NCI-H1105 (cell line): ENCODE data around the gene MIPOL1.
A peak's percentile ranks its signal among the peaks of the same experiment; 100 is the strongest.

ENCODE experiments used
- DNase-seq: peaks from one replicate; lab custom pipeline; 2025; lab: John Stamatoyannopoulos, UW

The MIPOL1 gene

DNA sequence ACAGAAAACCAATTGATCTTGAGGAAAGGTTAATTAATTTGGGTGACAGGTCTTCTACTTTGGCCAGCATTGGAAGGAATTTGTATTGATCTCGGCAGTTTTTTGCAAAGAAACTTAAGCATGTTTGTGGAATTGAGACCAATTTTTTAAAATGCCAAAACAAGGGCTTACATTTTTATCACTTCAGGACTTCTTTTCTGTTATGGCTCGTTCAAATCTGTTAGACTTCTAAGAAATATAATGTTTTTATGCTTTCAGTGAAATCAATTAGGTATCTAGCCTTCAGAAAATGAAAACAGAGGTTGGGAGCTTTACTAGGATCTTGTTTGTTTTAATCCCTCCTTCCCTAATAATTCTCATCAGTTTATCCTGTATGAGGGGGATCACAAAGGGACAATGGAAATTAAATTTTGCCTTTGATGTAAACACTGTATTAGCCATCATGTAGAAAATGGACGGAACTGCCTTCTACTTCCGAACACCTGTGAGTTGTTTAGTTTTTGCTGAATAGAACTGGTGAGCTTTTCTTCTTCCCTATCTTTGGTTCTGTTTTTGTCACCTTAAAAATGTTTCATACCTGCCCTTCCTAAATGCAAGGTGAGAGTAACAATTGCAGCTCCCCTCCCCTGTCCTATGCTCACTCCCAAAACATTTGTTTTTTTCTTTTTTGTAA is 389.5 kb downstream of the MIPOL1 start:
- no peak for DNase-seq

DNA sequence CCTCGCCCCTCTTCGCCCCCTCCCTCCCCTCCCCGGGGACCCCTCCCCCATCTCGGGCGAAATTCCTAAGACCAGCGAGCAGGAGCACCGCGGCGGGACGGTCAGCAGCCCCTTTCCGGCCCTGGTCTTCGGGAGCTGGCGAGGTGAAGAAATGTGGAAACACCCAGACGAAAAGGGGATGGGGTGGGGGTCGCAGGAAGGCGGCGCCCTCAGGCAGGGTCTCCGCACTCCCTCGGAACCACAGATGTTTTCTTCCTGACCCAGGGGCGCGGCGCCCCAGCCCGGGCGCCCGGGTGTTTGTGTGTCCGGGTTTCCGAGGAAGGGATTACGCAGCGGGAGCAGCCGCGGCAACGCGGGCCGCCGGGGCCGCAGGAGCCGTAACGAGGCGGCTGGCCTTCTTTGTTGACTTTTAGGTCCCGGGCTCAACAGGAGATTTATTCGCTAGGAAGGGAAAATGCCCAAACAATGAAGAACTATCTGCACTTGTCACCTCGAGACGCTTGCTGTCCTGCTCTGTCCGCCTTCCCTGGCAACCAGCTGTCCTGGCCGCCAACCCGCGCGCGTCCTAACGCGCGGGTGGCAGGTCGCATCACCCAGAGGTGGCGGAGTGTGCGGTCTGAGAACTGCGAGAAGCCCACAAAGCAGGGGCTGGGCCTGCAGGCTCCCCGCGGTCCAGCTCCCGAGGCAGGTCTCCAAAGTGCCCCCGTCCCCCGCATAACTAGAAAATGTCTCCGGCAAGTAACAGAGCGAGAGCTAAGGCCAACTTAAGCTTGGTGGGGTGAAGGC is 390.3 kb downstream of the MIPOL1 start:
- DNase-seq = no peak

GRCh38 chr14:37588667-37588955 is 390.9 kb downstream of the MIPOL1 start:
- DNase-seq = no peak

- DNase-seq = peak; percentile 59
Observed at GRCh38 chr14:37588956-37589714, 391.4 kb downstream of the MIPOL1 start.

DNA sequence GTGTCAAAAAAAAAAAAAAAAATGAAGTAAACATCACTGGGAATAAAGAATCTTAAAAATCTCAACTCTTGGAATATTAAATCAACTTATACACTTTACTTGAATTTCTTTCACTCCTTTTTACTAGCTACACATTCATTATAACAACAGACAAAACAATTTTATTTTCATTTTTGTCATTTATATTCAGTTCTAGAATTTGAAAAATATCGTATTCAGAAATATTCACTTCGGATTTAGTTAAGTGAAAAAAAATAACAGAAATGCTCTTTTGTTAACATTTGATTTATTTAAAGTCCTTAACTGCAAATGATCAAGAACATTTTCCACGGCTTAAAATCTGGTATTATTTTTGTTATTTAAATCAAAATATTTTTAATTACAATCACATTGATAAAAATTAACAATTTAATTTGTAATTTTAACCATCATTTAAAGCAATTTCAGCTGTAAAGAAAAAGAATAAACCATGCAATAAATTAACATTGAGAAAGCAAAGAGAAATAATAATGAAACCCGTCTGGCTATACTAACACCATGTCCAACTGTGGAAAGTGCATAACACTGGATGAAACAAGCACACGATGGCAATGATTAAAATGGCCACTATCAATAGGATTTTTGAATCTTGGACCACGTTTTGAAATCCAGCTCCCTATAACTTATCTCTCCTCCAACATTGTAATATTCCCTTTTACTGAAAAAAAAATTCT is 392.1 kb downstream of the MIPOL1 start:
- no peak for DNase-seq

GRCh38 chr14:37590428-37591139 is 392.8 kb downstream of the MIPOL1 start:
- no peak for DNase-seq

GRCh38 chr14:37591311-37591940 is 393.7 kb downstream of the MIPOL1 start:
- peak; percentile 49 for DNase-seq

DNA sequence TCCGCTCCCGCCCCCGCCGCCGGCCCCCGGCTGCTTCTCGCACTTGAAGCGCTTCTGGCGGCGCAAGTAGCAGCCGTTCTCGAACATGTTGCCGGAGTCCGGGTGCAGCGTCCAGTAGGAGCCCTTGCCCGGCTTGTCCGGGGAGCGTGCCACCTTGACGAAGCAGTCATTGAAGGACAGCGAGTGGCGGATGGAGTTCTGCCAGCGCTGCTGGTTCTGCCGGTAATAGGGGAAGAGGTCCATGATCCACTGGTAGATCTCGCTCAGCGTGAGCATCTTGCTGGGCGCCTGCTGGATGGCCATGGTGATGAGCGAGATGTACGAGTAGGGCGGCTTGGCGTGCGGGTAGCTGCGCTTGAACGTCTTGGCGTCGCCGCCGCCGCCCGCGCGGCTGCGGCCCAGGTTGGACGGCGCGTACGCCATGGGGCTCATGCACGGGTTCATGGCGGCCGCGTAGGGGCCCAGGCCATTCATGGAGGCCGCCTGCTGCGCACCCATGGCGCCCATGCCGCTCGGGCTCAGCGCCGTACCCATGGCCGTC is 394.3 kb downstream of the MIPOL1 start:
- DNase-seq = no peak

GRCh38 chr14:37592482-37593408 is 395.0 kb downstream of the MIPOL1 start:
- no peak for DNase-seq

GRCh38 chr14:37593511-37594237 is 395.9 kb downstream of the MIPOL1 start:
- no peak for DNase-seq

DNA sequence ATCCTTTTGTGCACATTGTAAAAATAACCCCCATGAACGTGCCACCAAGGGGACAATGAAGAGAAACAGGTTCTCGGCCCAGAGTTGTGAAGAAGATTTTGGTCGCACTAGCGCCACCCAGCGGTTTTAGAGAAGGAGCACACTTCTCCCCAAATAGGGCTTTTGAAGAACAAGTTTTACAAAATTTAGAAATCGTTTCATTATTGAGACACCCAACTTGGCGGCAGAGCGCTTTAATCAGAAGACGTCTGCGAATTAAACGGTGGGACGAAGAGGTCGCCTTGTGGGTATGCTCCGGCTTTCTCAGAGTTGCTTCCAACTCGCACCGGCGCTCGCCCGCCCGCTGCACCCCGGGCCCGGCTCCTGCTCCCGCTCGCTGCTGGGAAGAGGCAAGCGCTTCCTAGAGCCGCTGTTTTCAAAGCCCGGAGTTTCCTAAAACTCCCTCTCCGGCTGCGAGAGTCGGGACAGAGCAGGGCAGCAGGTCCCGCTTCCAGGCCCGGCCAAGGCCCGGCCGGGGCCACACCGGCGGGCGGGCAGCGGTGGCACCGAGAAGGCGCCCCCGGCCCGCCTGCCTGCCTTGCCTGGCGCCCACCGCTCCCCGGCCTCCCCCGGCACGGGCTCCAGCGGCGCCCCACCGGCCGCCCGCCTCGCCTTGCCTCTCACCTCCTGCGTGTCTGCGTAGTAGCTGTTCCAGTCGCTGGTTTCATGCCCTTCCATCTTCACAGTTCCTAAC is 396.7 kb downstream of the MIPOL1 start:
- DNase-seq = peak; percentile 91

DNA sequence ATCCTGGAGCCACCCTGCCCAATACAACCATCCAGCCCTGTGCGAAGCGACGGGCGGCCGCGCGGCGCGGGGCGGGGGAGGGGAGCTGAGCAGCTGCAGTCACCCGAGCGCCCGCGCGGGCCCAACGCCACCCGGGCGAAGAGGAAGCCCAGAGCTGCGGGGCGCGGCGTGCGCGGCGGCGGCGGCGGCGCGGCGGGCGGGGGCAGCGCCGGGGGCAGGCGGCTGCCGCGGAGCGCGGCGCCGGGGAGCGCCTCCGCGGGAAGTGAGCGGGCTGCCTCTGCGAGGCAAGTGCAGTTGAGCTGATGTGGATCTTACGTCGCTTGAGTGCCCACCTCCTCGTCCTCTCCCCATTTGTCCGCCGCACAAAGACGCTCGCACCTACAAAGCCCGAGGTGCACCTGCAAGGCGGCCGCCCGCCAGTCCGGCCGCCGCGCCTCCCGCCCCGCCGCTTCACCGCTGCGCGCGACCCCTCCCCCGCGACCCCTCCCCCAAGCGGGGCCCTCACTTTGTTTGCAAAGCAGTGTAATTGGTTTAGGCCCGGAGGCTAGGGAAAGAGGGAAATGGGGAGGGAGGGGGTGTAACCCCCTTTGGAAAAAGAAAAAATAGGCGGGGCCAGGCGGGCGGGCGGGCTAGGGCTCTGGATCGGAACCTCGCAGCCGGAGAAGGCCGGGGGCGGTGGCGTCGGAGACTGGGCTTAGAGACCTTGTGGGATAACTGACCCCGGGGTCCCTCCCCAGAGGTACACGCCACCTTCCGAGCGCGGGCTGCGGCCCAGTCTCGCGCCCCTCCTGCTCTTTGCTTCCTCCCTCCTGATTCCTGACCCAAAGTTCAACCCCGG is 397.5 kb downstream of the MIPOL1 start, which contains the start of the genes FOXA1 and TTC6:
Gene FOXA1 (minus strand): TSS at position 279 of the 838 bp plus-strand sequence. CDS start 277 bp downstream, at position 2.
Gene TTC6 (plus strand): TSS at position 659 of the 838 bp plus-strand sequence. CDS start 26,436 bp downstream, outside the sequence.
- peak; percentile 95 for DNase-seq

- peak; percentile 97 for DNase-seq
Observed at GRCh38 chr14:37595809-37596621, 398.3 kb downstream of the MIPOL1 start.

DNA sequence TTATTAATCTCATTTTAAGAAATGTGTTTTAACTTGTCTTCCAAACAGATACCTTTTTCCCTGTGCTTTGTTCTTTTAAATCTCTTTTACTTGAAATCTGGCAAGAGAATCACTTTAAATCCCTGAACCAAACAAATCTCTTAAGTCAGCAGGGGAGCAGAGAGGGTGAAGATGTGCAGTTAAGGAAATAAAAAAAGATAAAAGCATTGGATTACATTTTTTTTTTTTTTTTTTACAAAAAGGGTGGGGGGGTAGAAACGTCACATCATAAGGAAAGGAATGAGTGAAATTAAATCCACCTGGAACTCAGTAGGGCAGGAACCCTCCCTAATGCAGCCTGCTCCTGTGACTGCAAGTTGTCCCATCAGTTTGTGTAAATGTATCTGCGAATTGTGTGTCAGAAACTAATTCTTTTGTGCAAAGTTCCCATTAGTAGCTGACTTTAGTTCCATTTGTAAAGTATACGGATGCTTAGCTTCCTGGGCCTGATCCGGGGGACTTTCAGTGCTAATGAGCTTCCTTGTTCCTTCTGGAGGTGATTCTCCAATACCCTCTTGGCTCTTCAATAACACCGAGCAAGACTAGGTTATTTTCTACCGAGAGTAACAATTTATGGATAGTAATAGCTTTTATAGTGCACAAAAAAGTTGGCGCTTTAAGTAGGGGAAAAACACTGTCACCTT is 399.2 kb downstream of the MIPOL1 start:
- no peak for DNase-seq

- peak; percentile 78 for DNase-seq
Observed at GRCh38 chr14:37597538-37597913, 399.8 kb downstream of the MIPOL1 start.
